Naive thymus-derived CD4-positive, alpha-beta T cell (primary cell): Measurements from ENCODE around the gene TOP1. TPM values are rescaled to one million over a fixed set of nuclear protein-coding genes. Genes with fewer than 3 reads are reported as not detected.
A peak's percentile ranks its signal among the peaks of the same experiment; 100 is the strongest.

Source experiments
- ATAC-seq: fragments of 150-1000 bp; cut with Tn5 transposase; 2 replicates; pipeline ENCODE4 v1.10.0; 2021; ENCODE audit warnings: mild to moderate bottlenecking, moderate library complexity
- CTCF ChIA-PET: fragments of 350-600 bp; sonication (Branson Sonifier 250); formaldehyde crosslinking; loops from one replicate; lab custom pipeline; 2021; ENCODE audit warnings: antibody characterized with exemption; lab: Charles Lee
- POLR2A ChIA-PET: fragments of 350-600 bp; sonication (Branson Sonifier 250); formaldehyde crosslinking; loops from one replicate; lab custom pipeline; 2021; ENCODE audit warnings: antibody characterized with exemption, inconsistent platforms; lab: Charles Lee
- DNase-seq, 9 donors: peaks; one replicate each; pipeline versions ENCODE4 v3.0.0 to v3.0.0-alpha.2; 2020 to 2022; ENCODE audit warnings: mixed read lengths in 1 of 9
- H3K27ac ChIP-seq: one replicate; pipeline ENCODE4 v1.7.0; 2013; ENCODE audit warnings: mild to moderate bottlenecking, low read depth, low read length, moderate library complexity
- H3K27me3 ChIP-seq, 2 donors: one replicate each; pipeline ENCODE4 v1.7.0; 2013; ENCODE audit warnings: low read length in 2 of 2, mild to moderate bottlenecking in 2 of 2, moderate library complexity in 2 of 2; ENCODE audit not compliant: control insufficient read depth in 2 of 2, insufficient read depth in 2 of 2
- H3K36me3 ChIP-seq, 3 experiments: 1 replicate in 2 of 3; 2 replicates in 1 of 3; pipeline ENCODE4 v1.7.0; 2013; ENCODE audit warnings: low read length in 3 of 3, mild to moderate bottlenecking in 3 of 3, moderate library complexity in 1 of 3; ENCODE audit not compliant: insufficient read depth in 3 of 3, control insufficient read depth in 2 of 3
- H3K4me1 ChIP-seq, 2 donors: one replicate each; pipeline ENCODE4 v1.7.0; 2013; ENCODE audit warnings: low read length in 2 of 2, mild to moderate bottlenecking in 2 of 2, moderate library complexity in 1 of 2; ENCODE audit not compliant: control insufficient read depth in 2 of 2, insufficient read depth in 2 of 2
- H3K4me3 ChIP-seq: 2 replicates; pipeline ENCODE4 v1.7.0; 2013; ENCODE audit warnings: mild to moderate bottlenecking, low read length
- H3K9me3 ChIP-seq, 3 experiments: 1 replicate in 2 of 3; 2 replicates in 1 of 3; pipeline ENCODE4 v1.7.0; 2013; ENCODE audit warnings: low read length in 3 of 3; ENCODE audit not compliant: control insufficient read depth in 2 of 3
- H3K27ac Mint-ChIP-seq, 9 donors: one replicate each; pipeline ENCODE4 v1.8.0; 2020 to 2022; ENCODE audit warnings: mixed read lengths in 9 of 9, mild to moderate bottlenecking in 8 of 9, moderate library complexity in 5 of 9, inconsistent platforms in 2 of 9
- H3K27me3 Mint-ChIP-seq, 5 donors: one replicate each; pipeline ENCODE4 v1.8.0; 2021 to 2022; ENCODE audit warnings: mixed read lengths in 5 of 5, mild to moderate bottlenecking in 1 of 5
- H3K36me3 Mint-ChIP-seq, 5 donors: one replicate each; pipeline ENCODE4 v1.8.0; 2020 to 2022; ENCODE audit warnings: mixed read lengths in 5 of 5, mild to moderate bottlenecking in 3 of 5, inconsistent platforms in 1 of 5
- H3K4me1 Mint-ChIP-seq, 7 donors: one replicate each; pipeline ENCODE4 v1.8.0; 2020 to 2022; ENCODE audit warnings: mixed read lengths in 7 of 7, mild to moderate bottlenecking in 3 of 7, inconsistent platforms in 1 of 7
- H3K4me3 Mint-ChIP-seq, 10 donors: one replicate each; pipeline ENCODE4 v1.8.0; 2020 to 2022; ENCODE audit warnings: mild to moderate bottlenecking in 10 of 10, mixed read lengths in 10 of 10, moderate library complexity in 6 of 10, inconsistent platforms in 2 of 10
- H3K9me3 Mint-ChIP-seq, 11 donors: one replicate each; pipeline ENCODE4 v1.8.0; 2020 to 2022; ENCODE audit warnings: mixed read lengths in 11 of 11, mild to moderate bottlenecking in 4 of 11, inconsistent platforms in 1 of 11, moderate library complexity in 1 of 11
- intact Hi-C, 2 donors: fragments of 100-400 bp; cut with micrococcal nuclease; formaldehyde crosslinking; loops; one replicate each; pipeline ENCODE4 v1.15.1; 2023
- polyA plus RNA-seq, 2 donors: library from polyadenylated mRNA; unstranded; fragments of 300-500 nt; fragmentation: Illumina TruSeq; gene quantifications; one replicate each; pipeline ENCODE4 v1.2.3, GENCODE V29; 2021
- total RNA-seq, 6 experiments: library from RNA in 5 of 6; stranded (reverse) in 5 of 6; gene quantifications; 1 replicate in 5 of 6; 2 replicates in 1 of 6; pipeline ENCODE4 v1.2.3 and lab custom pipeline; 2021 to 2026

The TOP1 gene
- total and polyA plus RNA-seq, 7 experiments from 2014 or later = 10.2 to 82.8 (median 33.3) TPM

GRCh38 chr20:41006126-41006935, 22.3 kb upstream of the TOP1 start:
- H3K4me3 ChIP-seq = no peak overlapping the region
- Mint-ChIP-seq H3K4me1 (peaks cover 11 to 53% (median 19%) of the 10 kb centered on the region in 7 donors), H3K27ac (no peak overlapping the region), H3K9me3 (peaks cover 0 to 2% (median 0%) of the 10 kb centered on the region in 11 donors), H3K27me3 (no peaks in the 10 kb centered on the region), H3K4me3 (no peak overlapping the region), H3K36me3 (peaks cover 0 to 9% (median 0%) of the 10 kb centered on the region in 5 donors)
- no peak for ATAC-seq
- H3K27me3 ChIP-seq = no peaks in the 10 kb centered on the region
- H3K27ac ChIP-seq = no peak overlapping the region
- CTCF ChIA-PET = interaction anchor here (1.1 kb wide), 1 partner anchor 14 kb away, joined by 4 read pairs; no protein-coding TSS in a partner anchor
- POLR2A ChIA-PET = no interaction called here
- DNase-seq = no peak
- H3K9me3 ChIP-seq = no peaks in the 10 kb centered on the region
- intact Hi-C loops = no loop called here
- H3K36me3 ChIP-seq = no peaks in the 10 kb centered on the region
- peaks cover 0 to 11% of the 10 kb centered on the region in 2 donors for H3K4me1 ChIP-seq

GRCh38 chr20:41006936-41007474, 21.6 kb upstream of the TOP1 start:
- Mint-ChIP-seq H3K9me3 (peaks cover 0 to 2% (median 0%) of the 10 kb centered on the region in 11 donors), H3K27ac (no peak overlapping the region), H3K4me1 (peaks cover 18 to 60% (median 25%) of the 10 kb centered on the region in 7 donors), H3K36me3 (peaks cover 0 to 9% (median 0%) of the 10 kb centered on the region in 5 donors), H3K4me3 (no peak overlapping the region), H3K27me3 (no peaks in the 10 kb centered on the region)
- H3K9me3 ChIP-seq = no peaks in the 10 kb centered on the region
- no peaks in the 10 kb centered on the region for H3K27me3 ChIP-seq
- intact Hi-C loops = no loop called here
- peaks cover 0 to 11% of the 10 kb centered on the region in 2 donors for H3K4me1 ChIP-seq
- H3K36me3 ChIP-seq = no peaks in the 10 kb centered on the region
- ChIA-PET POLR2A (no interaction called here), CTCF (no interaction called here)
- no peak for ATAC-seq
- no peak overlapping the region for H3K27ac ChIP-seq
- no peak for DNase-seq
- H3K4me3 ChIP-seq = no peak overlapping the region

GRCh38 chr20:41007481-41007880, 21.1 kb upstream of the TOP1 start:
- ATAC-seq = no peak
- Histone ChIP-seq H3K9me3 (no peaks in the 10 kb centered on the region), H3K27me3 (no peaks in the 10 kb centered on the region), H3K27ac (no peak overlapping the region), H3K4me1 (peaks cover 0 to 11% of the 10 kb centered on the region in 2 donors), H3K36me3 (no peaks in the 10 kb centered on the region), H3K4me3 (no peak overlapping the region)
- H3K4me3 Mint-ChIP-seq = peak overlapping the region in 1 of 10 donors; percentile 82
- peaks cover 23 to 65% (median 30%) of the 10 kb centered on the region in 7 donors for H3K4me1 Mint-ChIP-seq
- H3K27ac Mint-ChIP-seq = peak overlapping the region in 1 of 9 donors; percentile 86
- DNase-seq = no peak
- no peaks in the 10 kb centered on the region for H3K27me3 Mint-ChIP-seq
- peaks cover 0 to 9% (median 0%) of the 10 kb centered on the region in 5 donors for H3K36me3 Mint-ChIP-seq
- ChIA-PET POLR2A (interaction anchor here (0.5 kb wide), 1 partner anchor 315 kb away, joined by 3 read pairs; no protein-coding TSS in a partner anchor), CTCF (interaction anchor here (2.1 kb wide), 1 partner anchor 16 kb away, joined by 10 read pairs; no protein-coding TSS in a partner anchor)
- H3K9me3 Mint-ChIP-seq = peaks cover 0 to 2% (median 0%) of the 10 kb centered on the region in 11 donors
- intact Hi-C loops = no loop called here

GRCh38 chr20:41009946-41010345, 18.7 kb upstream of the TOP1 start:
- no peaks in the 10 kb centered on the region for H3K4me1 ChIP-seq
- Mint-ChIP-seq H3K4me3 (no peak overlapping the region), H3K4me1 (peaks cover 25 to 50% (median 29%) of the 10 kb centered on the region in 7 donors), H3K27ac (peak overlapping the region in 1 of 9 donors; percentile 39), H3K36me3 (peaks cover 0 to 5% (median 0%) of the 10 kb centered on the region in 5 donors), H3K9me3 (peaks cover 0 to 2% (median 0%) of the 10 kb centered on the region in 11 donors), H3K27me3 (no peaks in the 10 kb centered on the region)
- no peak for DNase-seq
- H3K27ac ChIP-seq = no peak overlapping the region
- ChIA-PET POLR2A (interaction anchor here (0.8 kb wide), 1 partner anchor 18 kb away, joined by 3 read pairs; no protein-coding TSS in a partner anchor), CTCF (no interaction called here)
- H3K36me3 ChIP-seq = no peaks in the 10 kb centered on the region
- no peaks in the 10 kb centered on the region for H3K9me3 ChIP-seq
- H3K27me3 ChIP-seq = no peaks in the 10 kb centered on the region
- no peak for ATAC-seq
- intact Hi-C loops = no loop called here
- no peak overlapping the region for H3K4me3 ChIP-seq

GRCh38 chr20:41011551-41012067, 17.0 kb upstream of the TOP1 start:
- no peaks in the 10 kb centered on the region for H3K9me3 ChIP-seq
- H3K4me1 ChIP-seq = no peaks in the 10 kb centered on the region
- Mint-ChIP-seq H3K27me3 (no peaks in the 10 kb centered on the region), H3K27ac (peak overlapping the region in 2 of 9 donors; percentile 47 to 71), H3K9me3 (peaks cover 0 to 2% (median 0%) of the 10 kb centered on the region in 11 donors), H3K4me1 (peaks cover 23 to 50% (median 29%) of the 10 kb centered on the region in 7 donors), H3K4me3 (peak overlapping the region in 1 of 10 donors; percentile 64), H3K36me3 (peaks cover 0 to 6% (median 0%) of the 10 kb centered on the region in 5 donors)
- POLR2A ChIA-PET = interaction anchor here (0.9 kb wide), 1 partner anchor 47 kb away, joined by 3 read pairs; no protein-coding TSS in a partner anchor
- H3K4me3 ChIP-seq = no peak overlapping the region
- DNase-seq (no peak), ATAC-seq (peak; percentile 49)
- no peak overlapping the region for H3K27ac ChIP-seq
- no peaks in the 10 kb centered on the region for H3K36me3 ChIP-seq
- no peaks in the 10 kb centered on the region for H3K27me3 ChIP-seq
- intact Hi-C loops = no loop called here
- CTCF ChIA-PET = interaction anchor here (0.6 kb wide), 1 partner anchor 128 kb away, joined by 3 read pairs; no protein-coding TSS in a partner anchor

GRCh38 chr20:41014561-41015088, 14.0 kb upstream of the TOP1 start:
- H3K4me1 ChIP-seq = no peaks in the 10 kb centered on the region
- no peak for DNase-seq
- H3K27ac Mint-ChIP-seq = no peak overlapping the region

More at GRCh38 chr20:41014561-41015088, 14.0 kb upstream of the TOP1 start:
- peaks cover 12 to 34% (median 17%) of the 10 kb centered on the region in 7 donors for H3K4me1 Mint-ChIP-seq
- Histone ChIP-seq H3K27ac (no peak overlapping the region), H3K36me3 (no peaks in the 10 kb centered on the region), H3K27me3 (peaks cover 0 to 2% of the 10 kb centered on the region in 2 donors), H3K9me3 (no peaks in the 10 kb centered on the region), H3K4me3 (no peak overlapping the region)
- ChIA-PET POLR2A (no interaction called here), CTCF (no interaction called here)
- peaks cover 0 to 1% (median 0%) of the 10 kb centered on the region in 5 donors for H3K36me3 Mint-ChIP-seq
- H3K27me3 Mint-ChIP-seq = no peaks in the 10 kb centered on the region
- intact Hi-C loops = no loop called here
- ATAC-seq = no peak
- H3K4me3 Mint-ChIP-seq = no peak overlapping the region
- H3K9me3 Mint-ChIP-seq = no peaks in the 10 kb centered on the region
